H1 (cell line): ENCODE results near the gene AKTIP. TPM values are rescaled to one million over a fixed set of nuclear protein-coding genes. Genes with fewer than 3 reads are reported as not detected.

Source experiments
- CTCF ChIA-PET: fragments of 300-600 bp; sonication (Branson Sonifier 250); formaldehyde crosslinking; loops from one replicate; lab custom pipeline; 2021; ENCODE audit not compliant: partially characterized antibody; lab: Charles Lee
- POLR2A ChIA-PET: fragments of 300-600 bp; sonication (Branson Sonifier 250); formaldehyde crosslinking; loops from one replicate; lab custom pipeline; 2021; ENCODE audit warnings: inconsistent platforms; ENCODE audit not compliant: partially characterized antibody; lab: Charles Lee
- DNase-seq, 2 experiments: peaks; one replicate each; pipeline versions ENCODE4 v3.0.0 to v3.0.0-alpha.2; 2010 to 2022; ENCODE audit warnings: low spot score in 2 of 2, low read depth in 1 of 2, mixed read lengths in 1 of 2
- FAIRE-seq: peaks from 2 replicates; lab custom pipeline; 2011; peaks lifted over from hg19 to GRCh38; lab: Jason Lieb, UNC
- H2AFZ ChIP-seq: 2 replicates; pipeline ENCODE4 v1.8.1; 2012; ENCODE audit warnings: low read length, inconsistent platforms
- H2AK5ac ChIP-seq: 2 replicates; pipeline ENCODE4 v1.6.1; 2013; ENCODE audit warnings: low read depth, low read length
- H2BK120ac ChIP-seq: replicated peaks from 2 replicates; pipeline ENCODE3; 2013; ENCODE audit warnings: low read depth, low read length, inconsistent platforms
- H2BK12ac ChIP-seq: 2 replicates; pipeline ENCODE4 v1.6.1; 2013; ENCODE audit warnings: low read depth, low read length
- H2BK15ac ChIP-seq: 2 replicates; pipeline ENCODE4 v1.6.1; 2013; ENCODE audit warnings: low read length
- H2BK20ac ChIP-seq: 2 replicates; pipeline ENCODE4 v1.6.1; 2013; ENCODE audit warnings: low read length
- H2BK5ac ChIP-seq: 2 replicates; pipeline ENCODE4 v1.6.1; 2013; ENCODE audit warnings: low read depth, low read length
- H3K14ac ChIP-seq: 2 replicates; pipeline ENCODE4 v1.6.1; 2013; ENCODE audit warnings: inconsistent platforms; ENCODE audit not compliant: insufficient read length
- H3K18ac ChIP-seq: 2 replicates; pipeline ENCODE4 v1.6.1; 2013; ENCODE audit warnings: low read length; ENCODE audit errors: extremely low read depth
- H3K23ac ChIP-seq: 2 replicates; pipeline ENCODE4 v1.6.1; 2013; ENCODE audit warnings: inconsistent platforms; ENCODE audit not compliant: insufficient read length
- H3K23me2 ChIP-seq: 2 replicates; pipeline ENCODE4 v1.6.1; 2013; ENCODE audit warnings: low read depth, low read length
- H3K27ac ChIP-seq: 2 replicates; pipeline ENCODE4 v1.6.1; 2011; ENCODE audit warnings: low read depth, low read length, inconsistent platforms
- H3K27me3 ChIP-seq, 4 experiments: replicated peaks in 1 of 4; 1 replicate in 1 of 4; 2 replicates in 3 of 4; pipeline versions ENCODE4 v1.6.1 to v1.8.1; 2011 to 2013; ENCODE audit warnings: low read length in 3 of 4, mild to moderate bottlenecking in 3 of 4, inconsistent platforms in 2 of 4, mixed read lengths in 2 of 4, moderate library complexity in 1 of 4; ENCODE audit not compliant: control insufficient read depth in 3 of 4, insufficient read depth in 3 of 4; ENCODE audit errors: extremely low read depth in 1 of 4
- H3K36me3 ChIP-seq, 4 experiments: 2 replicates each; pipeline versions ENCODE4 v1.6.1 to v1.8.1; 2011 to 2013; ENCODE audit warnings: mild to moderate bottlenecking in 4 of 4, low read length in 3 of 4, moderate library complexity in 2 of 4, control low read depth in 1 of 4, inconsistent platforms in 1 of 4; ENCODE audit not compliant: insufficient read depth in 4 of 4, control insufficient read depth in 2 of 4
- H3K4ac ChIP-seq: replicated peaks from 2 replicates; pipeline ENCODE3; 2013; ENCODE audit warnings: low read length, low read depth, mixed read lengths, inconsistent platforms; ENCODE audit not compliant: insufficient read length
- H3K4me1 ChIP-seq, 4 experiments: replicated peaks in 1 of 4; 1 replicate in 1 of 4; 2 replicates in 3 of 4; pipeline versions ENCODE4 v1.6.1 to v1.8.1; 2011 to 2013; ENCODE audit warnings: low read length in 3 of 4, inconsistent platforms in 2 of 4, mixed read lengths in 1 of 4; ENCODE audit not compliant: insufficient read depth in 4 of 4, control insufficient read depth in 3 of 4
- H3K4me2 ChIP-seq, 2 experiments: 2 replicates each; pipeline versions ENCODE4 v1.6.1 to v1.8.1; 2011 to 2013; ENCODE audit warnings: low read depth in 2 of 2, low read length in 2 of 2, control low read depth in 1 of 2, inconsistent platforms in 1 of 2, mild to moderate bottlenecking in 1 of 2; ENCODE audit not compliant: insufficient read depth in 1 of 2
- H3K4me3 ChIP-seq, 4 experiments: fragments of 200-600, 300-600 bp in 1 of 4; sonication (generic), shearing (Covaris generic), sonication (Bioruptor Twin) in 1 of 4; 2 replicates each; pipeline versions ENCODE4 v1.5.1 to v1.8.1; 2011 to 2016; ENCODE audit warnings: low read length in 4 of 4, low read depth in 3 of 4, control low read depth in 2 of 4, inconsistent platforms in 2 of 4, mild to moderate bottlenecking in 2 of 4, mixed read lengths in 1 of 4, moderate library complexity in 1 of 4; ENCODE audit not compliant: insufficient read depth in 2 of 4; ENCODE audit errors: extremely low read depth in 1 of 4
- H3K56ac ChIP-seq: replicated peaks from 2 replicates; pipeline ENCODE3; 2013; ENCODE audit warnings: low read depth, mild to moderate bottlenecking, mixed read lengths, low read length, inconsistent platforms; ENCODE audit not compliant: insufficient read length
- H3K79me1 ChIP-seq: 2 replicates; pipeline ENCODE4 v1.6.1; 2013; ENCODE audit warnings: low read depth, low read length, control low read depth
- H3K79me2 ChIP-seq, 2 experiments: 2 replicates each; pipeline versions ENCODE4 v1.6.1 to v1.8.1; 2012 to 2013; ENCODE audit warnings: low read length in 2 of 2, mild to moderate bottlenecking in 2 of 2, inconsistent platforms in 1 of 2; ENCODE audit not compliant: insufficient read depth in 2 of 2, control insufficient read depth in 1 of 2
- H3K9ac ChIP-seq, 4 experiments: replicated peaks in 1 of 4; 1 replicate in 1 of 4; 2 replicates in 3 of 4; pipeline versions ENCODE4 v1.6.1 to v1.8.1; 2011 to 2013; ENCODE audit warnings: low read depth in 3 of 4, low read length in 3 of 4, control low read depth in 2 of 4, mild to moderate bottlenecking in 2 of 4, moderate library complexity in 2 of 4, inconsistent platforms in 1 of 4; ENCODE audit errors: extremely low read depth in 1 of 4
- H3K9me3 ChIP-seq, 2 experiments: 2 replicates each; pipeline versions ENCODE4 v1.6.1 to v1.8.1; 2012 to 2013; ENCODE audit warnings: mild to moderate bottlenecking in 2 of 2, moderate library complexity in 2 of 2, control low read depth in 1 of 2, inconsistent platforms in 1 of 2, low read depth in 1 of 2, low read length in 1 of 2, mixed read lengths in 1 of 2; ENCODE audit not compliant: insufficient read depth in 2 of 2
- H4K20me1 ChIP-seq, 2 experiments: replicated peaks in 1 of 2; 2 replicates each; pipeline versions ENCODE3 to v1.8.1; 2011 to 2013; ENCODE audit warnings: inconsistent platforms in 2 of 2, low read length in 2 of 2, mild to moderate bottlenecking in 1 of 2; ENCODE audit not compliant: insufficient read depth in 2 of 2, control insufficient read depth in 1 of 2
- H4K5ac ChIP-seq: 2 replicates; pipeline ENCODE4 v1.6.1; 2013; ENCODE audit warnings: low read length, low read depth, mixed read lengths, inconsistent platforms; ENCODE audit not compliant: insufficient read length
- H4K8ac ChIP-seq: 2 replicates; pipeline ENCODE4 v1.8.0; 2013; ENCODE audit warnings: mild to moderate bottlenecking, moderate library complexity, low read length, inconsistent platforms; ENCODE audit not compliant: insufficient read depth; ENCODE audit errors: extremely low read depth
- H4K91ac ChIP-seq: replicated peaks from 2 replicates; pipeline ENCODE3; 2013; ENCODE audit warnings: low read length, mixed read lengths, inconsistent platforms; ENCODE audit not compliant: insufficient read length
- CEBPB ChIP-seq: IDR thresholded peaks from 2 replicates; pipeline ENCODE4 v1.6.1; 2012; ENCODE audit warnings: low read depth, low read length
- NANOG ChIP-seq: IDR thresholded peaks from 2 replicates; pipeline ENCODE4 v1.6.1; 2011; ENCODE audit warnings: low read length, low read depth, mild to moderate bottlenecking, inconsistent platforms; ENCODE audit not compliant: insufficient read depth, poor library complexity, severe bottlenecking
- TCF12 ChIP-seq: IDR thresholded peaks from 2 replicates; pipeline ENCODE4 v1.6.1; 2011; ENCODE audit warnings: low read depth, mild to moderate bottlenecking, low read length
- WGBS, 2 experiments: shearing (Covaris generic) in 1 of 2; methylation state at CpG; one replicate each; pipeline versions ENCODE4 v1.1.6 to v1.1.7; 2013 to 2015; ENCODE audit warnings: low lambda C conversion rate in 2 of 2, mixed read lengths in 2 of 2, inconsistent platforms in 1 of 2, low coverage in 1 of 2, missing lambda C conversion rate in 1 of 2; ENCODE audit not compliant: insufficient replicate concordance in 2 of 2, insufficient coverage in 1 of 2, insufficient read length in 1 of 2; ENCODE audit errors: extremely low coverage in 1 of 2, missing lambda C conversion rate in 1 of 2; 5-methylcytosine and 5-hydroxymethylcytosine counted together
- polyA plus RNA-seq, 7 experiments: library from polyadenylated mRNA; depleted of rRNA in 3 of 7; stranded (reverse) in 5 of 7; unstranded in 2 of 7; fragments of >200 nt in 5 of 7; fragments of 200-250 nt in 2 of 7; gene quantifications; 1 replicate in 5 of 7; 2 replicates in 1 of 7; 4 replicates in 1 of 7; pipeline versions ENCODE4 v1.2.1 to v1.2.3, GENCODE V29; 2011 to 2013; ENCODE audit warnings: missing spikeins in 2 of 7, mixed read lengths in 2 of 7
- total RNA-seq: library from RNA; stranded (reverse); fragmentation: NEBNext Ultra II Directional; extraction: Animal tissue kit (Norgen Biotek cat#: 25700); gene quantifications from 2 replicates; pipeline ENCODE4 v1.2.1, GENCODE V29; 2021

Gene AKTIP
- total and polyA plus RNA-seq, 2 of the 8 experiments (the other 6 are each of a cell fraction or from before 2014, with no cell fraction given), result 15.0 to 15.6 TPM

GRCh38 chr16:53518550-53519416 is 15.8 kb upstream of the AKTIP start:
- Histone ChIP-seq H3K4me3 (no peak overlapping the region), H2AK5ac (no peak overlapping the region), H3K9ac (no peak overlapping the region), H4K20me1 (no peaks in the 10 kb centered on the region), H4K91ac (no peak overlapping the region), H3K4me1 (no peaks in the 10 kb centered on the region), H4K5ac (no peak overlapping the region), H3K14ac (no peak overlapping the region), H2BK12ac (no peak overlapping the region), H3K23me2 (no peaks in the 10 kb centered on the region), H4K8ac (no peak overlapping the region), H2BK20ac (no peak overlapping the region), H2BK120ac (no peak overlapping the region), H2BK15ac (no peak overlapping the region), H3K4me2 (no peak overlapping the region), H3K23ac (no peak overlapping the region), H3K9me3 (peaks cover 0 to under 1% of the 10 kb centered on the region in 2 experiments; a peak in 2 of 4 replicates), H3K36me3 (no peaks in the 10 kb centered on the region), H3K18ac (no peak overlapping the region), H2AFZ (0 out of 2 replicates have a peak overlapping the region, but pooled peaks have one; percentile 49), H3K79me2 (no peaks in the 10 kb centered on the region), H2BK5ac (no peak overlapping the region), H3K4ac (no peak overlapping the region), H3K27me3 (no peaks in the 10 kb centered on the region), H3K79me1 (no peaks in the 10 kb centered on the region), H3K56ac (no peak overlapping the region), H3K27ac (no peak overlapping the region)
- CTCF ChIA-PET, result interaction anchor here (1.3 to 1.4 kb wide), 2 partner anchors 9 to 15 kb away, joined by 3 to 6 read pairs; no protein-coding TSS in a partner anchor
- no peak for FAIRE-seq
- POLR2A ChIA-PET, result no interaction called here
- no peak for DNase-seq
- TF ChIP-seq NANOG (no peak), TCF12 (no peak), CEBPB (no peak)
- 89% methylated on average over 19 of the region's 19 CpGs; no CpG with 5 or more reads in 1 of the 2 experiments for WGBS, 2 experiments
